Measurements from ENCODE around the gene ETV5. TPM values are rescaled to one million over a fixed set of nuclear protein-coding genes. Genes with fewer than 3 reads are reported as not detected.

ETV5 gene
- polyA plus RNA-seq, 2 of the 4 experiments (the other 2 are of a cell fraction) = 20.5 to 54.7 TPM

DNA sequence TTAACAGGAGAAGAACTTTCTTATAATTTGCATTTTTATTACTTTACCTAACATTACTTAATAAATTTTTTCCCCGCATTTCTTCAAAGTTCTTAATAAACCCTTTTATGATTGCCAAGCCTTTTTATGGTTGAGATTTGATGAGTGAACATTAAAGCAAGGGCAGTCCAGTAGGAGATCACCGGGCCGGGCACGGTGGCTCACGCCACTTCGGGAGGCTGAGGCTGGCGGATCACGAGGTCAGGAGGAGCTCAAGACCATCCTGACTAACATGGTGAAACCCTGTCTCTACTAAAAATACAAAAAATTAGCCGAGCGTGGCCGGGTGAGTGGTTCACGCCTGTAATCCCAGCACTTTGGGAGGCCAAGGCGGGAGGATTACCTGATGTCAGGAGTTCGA lies 109.7 kb downstream of the ETV5 start:
- no peak overlapping the region for H3K4me2 ChIP-seq
- H3K4me3 ChIP-seq = no peak overlapping the region
- no peak for TF ChIP-seq KDM5A (IDR thresholded peaks at IDR 0.05)
- no peak for TF ChIP-seq NFE2L2 (conservative IDR thresholded peaks at IDR 0.05; ENCODE audit: low read length)
- no peak for TF ChIP-seq SREBF2 (IDR thresholded peaks at IDR 0.05)
- TF ChIP-seq JUNB (IDR thresholded peaks at IDR 0.05) = no peak
- no peak for TF ChIP-seq FOXS1 (CRISPR knock-in tag; IDR thresholded peaks at IDR 0.05)
- no peak for TF ChIP-seq KDM1A (IDR thresholded peaks at IDR 0.05; ENCODE audit: low read depth)
- TF ChIP-seq HOXA7 (CRISPR knock-in tag; IDR thresholded peaks at IDR 0.05) = no peak
- no peak for TF ChIP-seq GATA3 (IDR thresholded peaks at IDR 0.05; ENCODE audit: borderline replicate concordance)
- no peak for TF ChIP-seq RCOR1 (IDR thresholded peaks at IDR 0.05; ENCODE audit: low read depth, low read length)
- no peak for TF ChIP-seq CEBPB (IDR thresholded peaks at IDR 0.05)
- TF ChIP-seq ZSCAN20 (CRISPR knock-in tag; IDR thresholded peaks at IDR 0.05) = no peak
- TF ChIP-seq ZNF302 (CRISPR knock-in tag; IDR thresholded peaks at IDR 0.05) = no peak
- no peak for TF ChIP-seq TFCP2L1 (CRISPR knock-in tag; IDR thresholded peaks at IDR 0.05)
- TF ChIP-seq RARB (CRISPR knock-in tag; IDR thresholded peaks at IDR 0.05) = no peak
- TF ChIP-seq HOXB5 (CRISPR knock-in tag; IDR thresholded peaks at IDR 0.05) = no peak
- TF ChIP-seq RNF2 (IDR thresholded peaks at IDR 0.05; ENCODE audit: borderline replicate concordance, low read depth) = no peak
- TF ChIP-seq, protein P1, sequence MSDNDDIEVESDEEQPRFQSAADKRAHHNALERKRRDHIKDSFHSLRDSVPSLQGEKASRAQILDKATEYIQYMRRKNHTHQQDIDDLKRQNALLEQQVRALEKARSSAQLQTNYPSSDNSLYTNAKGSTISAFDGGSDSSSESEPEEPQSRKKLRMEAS (IDR thresholded peaks at IDR 0.05) = no peak
- H3K4me1 ChIP-seq = no peaks in the 10 kb centered on the region
- no peak overlapping the region for H3K27ac ChIP-seq
- no peaks in the 10 kb centered on the region for H3K9me3 ChIP-seq
- POLR2A ChIA-PET = no interaction called here
- DNase-seq (ENCODE audit: low read depth in 1 of 2, low spot score in 1 of 2) (no peak), FAIRE-seq (no peak), ATAC-seq (no peak)
- WGBS (ENCODE audit: missing lambda C conversion rate) = 88% methylated on average over 14 of the region's 14 CpGs
- CTCF ChIA-PET = interaction anchor here (1.1 kb wide), 1 partner anchor 243 kb away, joined by 5 read pairs; no protein-coding TSS in a partner anchor

- POLR2A ChIA-PET = no interaction called here
- 72% methylated on average over 2 of the region's 2 CpGs for WGBS (ENCODE audit: missing lambda C conversion rate)
- DNase-seq (ENCODE audit: low read depth in 1 of 2, low spot score in 1 of 2) (no peak), ATAC-seq (no peak), FAIRE-seq (no peak)
- Histone ChIP-seq H3K27ac (no peak overlapping the region), H3K4me2 (no peak overlapping the region), H3K9me3 (no peaks in the 10 kb centered on the region), H3K4me3 (no peak overlapping the region), H3K4me1 (no peaks in the 10 kb centered on the region)
- TF ChIP-seq EHMT2 (IDR thresholded peaks at IDR 0.05; ENCODE audit: low read depth) = no peak
- CTCF ChIA-PET = interaction anchor here (1.2 kb wide), 2 partner anchors 15 to 87 kb away, joined by 3 read pairs; no protein-coding TSS in a partner anchor
Observed at GRCh38 chr3:185998136-185998535, 110.8 kb downstream of the ETV5 start.

DNA sequence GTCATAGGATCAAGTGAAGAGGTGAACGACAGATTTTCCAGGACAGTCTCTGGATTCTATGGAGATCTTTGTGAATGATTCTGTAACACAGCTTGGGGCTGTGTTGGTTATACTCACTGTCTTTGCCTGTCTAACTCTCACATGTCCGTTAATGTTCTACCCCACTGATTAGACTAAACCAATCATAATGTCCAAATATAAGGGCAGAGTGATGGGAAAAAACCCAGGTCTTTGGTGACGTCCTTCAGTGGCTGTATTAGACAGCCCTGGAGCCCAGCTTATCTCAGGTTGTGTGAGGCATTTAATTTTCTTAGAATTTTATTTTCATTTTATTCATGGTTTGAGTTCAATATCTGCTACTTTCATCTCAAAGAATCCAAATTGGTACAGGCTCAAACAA lies 111.8 kb downstream of the ETV5 start:
- Histone ChIP-seq H3K9me3 (no peaks in the 10 kb centered on the region), H3K4me2 (no peak overlapping the region), H3K4me1 (no peaks in the 10 kb centered on the region), H3K27ac (no peak overlapping the region), H3K4me3 (no peak overlapping the region)
- CTCF ChIA-PET = interaction anchor here (1.2 to 1.7 kb wide), 4 partner anchors 12 to 245 kb away, joined by 3 to 7 read pairs (median 3); no protein-coding TSS in a partner anchor
- ATAC-seq (no peak), FAIRE-seq (no peak), DNase-seq (ENCODE audit: low read depth in 1 of 2, low spot score in 1 of 2) (no peak)
- POLR2A ChIA-PET = no interaction called here
- TF ChIP-seq, protein P2, sequence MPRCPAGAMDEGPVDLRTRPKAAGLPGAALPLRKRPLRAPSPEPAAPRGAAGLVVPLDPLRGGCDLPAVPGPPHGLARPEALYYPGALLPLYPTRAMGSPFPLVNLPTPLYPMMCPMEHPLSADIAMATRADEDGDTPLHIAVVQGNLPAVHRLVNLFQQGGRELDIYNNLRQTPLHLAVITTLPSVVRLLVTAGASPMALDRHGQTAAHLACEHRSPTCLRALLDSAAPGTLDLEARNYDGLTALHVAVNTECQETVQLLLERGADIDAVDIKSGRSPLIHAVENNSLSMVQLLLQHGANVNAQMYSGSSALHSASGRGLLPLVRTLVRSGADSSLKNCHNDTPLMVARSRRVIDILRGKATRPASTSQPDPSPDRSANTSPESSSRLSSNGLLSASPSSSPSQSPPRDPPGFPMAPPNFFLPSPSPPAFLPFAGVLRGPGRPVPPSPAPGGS (IDR thresholded peaks at IDR 0.05) = no peak
- TF ChIP-seq CBX8 (IDR thresholded peaks at IDR 0.05) = no peak
- WGBS (ENCODE audit: missing lambda C conversion rate) = 80% methylated on average over 3 of the region's 3 CpGs

Small RNA genes within 50 kb of the gene (small RNA-seq; reads per million reads assigned to genes)
- gene RF00017 = 0 reads per million in 6 experiments

Other genes starting within 250 kb of the ETV5 start
- gene TRA2B, start 171.1 kb downstream of the ETV5 start, polyA plus RNA-seq (2011; rRNA removed) = 186 and 273 TPM in 2 replicates
- 180 to 204 TPM (median 193 TPM) in 3 replicates for gene TRA2B, start 171.1 kb downstream of the ETV5 start, polyA plus RNA-seq (2017; fragmentation: RNase III; extraction: RNeasy Plus Mini Kit Qiagen cat#74134 plus additional on column Dnase treatment)

All from A549 (cell line).